Liver (tissue), 9 donors: ENCODE data around the gene IL1A. TPM values are rescaled to one million over a fixed set of nuclear protein-coding genes. Genes with fewer than 3 reads are reported as not detected.

Experiments used
- DNase-seq: peaks from one replicate; pipeline ENCODE4 v3.0.0-alpha.2; 2017; ENCODE audit warnings: low spot score
- H3K27ac ChIP-seq, 2 donors: one replicate each; pipeline ENCODE4 v1.7.0; 2013; ENCODE audit warnings: inconsistent platforms in 2 of 2, low read length in 2 of 2, control low read depth in 1 of 2, low read depth in 1 of 2, mild to moderate bottlenecking in 1 of 2
- H3K27me3 ChIP-seq, 4 donors: one replicate each; pipeline versions ENCODE4 v1.6.1 to v1.7.0; 2013; ENCODE audit warnings: low read length in 3 of 4, inconsistent platforms in 1 of 4, mild to moderate bottlenecking in 1 of 4, moderate library complexity in 1 of 4; ENCODE audit not compliant: control insufficient read depth in 4 of 4, insufficient read depth in 4 of 4
- H3K36me3 ChIP-seq, 4 donors: one replicate each; pipeline versions ENCODE4 v1.6.1 to v1.7.0; 2013; ENCODE audit warnings: low read length in 3 of 4, mild to moderate bottlenecking in 3 of 4, low read depth in 1 of 4, moderate library complexity in 1 of 4; ENCODE audit not compliant: control insufficient read depth in 4 of 4, insufficient read depth in 3 of 4
- H3K4me1 ChIP-seq, 4 donors: one replicate each; pipeline versions ENCODE4 v1.6.1 to v1.7.0; 2013; ENCODE audit warnings: low read length in 3 of 4, mild to moderate bottlenecking in 3 of 4, moderate library complexity in 1 of 4; ENCODE audit not compliant: control insufficient read depth in 4 of 4, insufficient read depth in 4 of 4
- H3K4me3 ChIP-seq, 3 donors: one replicate each; pipeline versions ENCODE4 v1.6.1 to v1.7.0; 2013; ENCODE audit warnings: low read length in 3 of 3, control low read depth in 1 of 3, low read depth in 1 of 3, mild to moderate bottlenecking in 1 of 3
- H3K9ac ChIP-seq, 2 donors: one replicate each; pipeline ENCODE4 v1.7.0; 2013; ENCODE audit warnings: low read length in 2 of 2, mild to moderate bottlenecking in 2 of 2, moderate library complexity in 2 of 2, control low read depth in 1 of 2, low read depth in 1 of 2
- H3K9me3 ChIP-seq, 4 donors: one replicate each; pipeline versions ENCODE4 v1.6.1 to v1.7.0; 2013; ENCODE audit warnings: low read length in 3 of 4; ENCODE audit not compliant: control insufficient read depth in 4 of 4
- CTCF ChIP-seq: fragments of 150-350 bp; IDR thresholded peaks from 2 replicates; pipeline ENCODE4 v1.5.1; 2017; ENCODE audit warnings: improper control_type of control experiment, low read depth, low read length; ENCODE audit not compliant: missing input control
- EGR1 ChIP-seq, 2 donors: IDR thresholded peaks; 2 replicates each; pipeline ENCODE4 v1.6.1; 2016 to 2018; ENCODE audit warnings: antibody characterized with exemption in 2 of 2, low read depth in 2 of 2
- FOXA1 ChIP-seq: IDR thresholded peaks from 2 replicates; pipeline ENCODE4 v1.6.1; 2016; ENCODE audit warnings: antibody characterized with exemption
- FOXA2 ChIP-seq: IDR thresholded peaks from 2 replicates; pipeline ENCODE4 v1.6.1; 2016; ENCODE audit warnings: antibody characterized with exemption
- GABPA ChIP-seq, 2 donors: IDR thresholded peaks in 1 of 2; conservative IDR thresholded peaks in 1 of 2; 2 replicates each; pipeline ENCODE4 v1.6.1; 2016; ENCODE audit warnings: antibody characterized with exemption in 2 of 2, mild to moderate bottlenecking in 1 of 2, moderate library complexity in 1 of 2
- HNF4A ChIP-seq, 2 donors: conservative IDR thresholded peaks; 2 replicates each; pipeline ENCODE4 v1.6.1; 2016; ENCODE audit warnings: antibody characterized with exemption in 2 of 2, mild to moderate bottlenecking in 2 of 2
- HNF4G ChIP-seq: IDR thresholded peaks from 2 replicates; pipeline ENCODE4 v1.6.1; 2016; ENCODE audit warnings: antibody characterized with exemption
- JUND ChIP-seq, 2 donors: IDR thresholded peaks; 2 replicates each; pipeline ENCODE4 v1.6.1; 2016; ENCODE audit warnings: antibody characterized with exemption in 2 of 2
- MAX ChIP-seq: IDR thresholded peaks from 2 replicates; pipeline ENCODE4 v1.6.1; 2016; ENCODE audit warnings: antibody characterized with exemption
- NR2F2 ChIP-seq: IDR thresholded peaks from 2 replicates; pipeline ENCODE4 v1.6.1; 2016; ENCODE audit warnings: antibody characterized with exemption
- RAD21 ChIP-seq, 2 donors: IDR thresholded peaks; 2 replicates each; pipeline ENCODE4 v1.6.1; 2016; ENCODE audit warnings: antibody characterized with exemption in 2 of 2, mild to moderate bottlenecking in 2 of 2
- REST ChIP-seq: IDR thresholded peaks from 2 replicates; pipeline ENCODE4 v1.6.1; 2016; ENCODE audit warnings: antibody characterized with exemption, mild to moderate bottlenecking
- RXRA ChIP-seq, 2 donors: IDR thresholded peaks; 2 replicates each; pipeline ENCODE4 v1.6.1; 2017 to 2018; ENCODE audit warnings: antibody characterized with exemption in 2 of 2, mild to moderate bottlenecking in 1 of 2
- SP1 ChIP-seq: IDR thresholded peaks from 2 replicates; pipeline ENCODE4 v1.6.1; 2018; ENCODE audit warnings: antibody characterized with exemption, mild to moderate bottlenecking
- TAF1 ChIP-seq: conservative IDR thresholded peaks from 2 replicates; pipeline ENCODE4 v1.6.1; 2016; ENCODE audit warnings: antibody characterized with exemption, mild to moderate bottlenecking
- YY1 ChIP-seq: IDR thresholded peaks from 2 replicates; pipeline ENCODE4 v1.6.1; 2016; ENCODE audit warnings: antibody characterized with exemption, mild to moderate bottlenecking
- ZBTB33 ChIP-seq: IDR thresholded peaks from 2 replicates; pipeline ENCODE4 v1.6.1; 2016; ENCODE audit warnings: antibody characterized with exemption
- WGBS: extraction: QIAGEN DNeasy Blood & Tissue Kit; methylation state at CpG from one replicate; pipeline ENCODE4 v1.1.7; 2013; 5-methylcytosine and 5-hydroxymethylcytosine counted together
- polyA plus RNA-seq, 2 donors: library from polyadenylated mRNA; stranded (reverse) in 1 of 2; unstranded in 1 of 2; fragments of 200-250 nt in 1 of 2; fragments of >200 nt in 1 of 2; fragmentation: Nextera tagmentation in 1 of 2; extraction: Ambion mirVana in 1 of 2; gene quantifications; one replicate each; pipeline versions ENCODE4 v1.2.1 to v1.2.3, GENCODE V29; 2013 to 2015
- total RNA-seq, 2 donors: library from RNA; depleted of rRNA; stranded (reverse); fragments of >200 nt; gene quantifications; one replicate each; pipeline ENCODE4 v1.2.3, GENCODE V29; 2014
- donor health status: healthy.
- donor health status: healthy.
- donor health status: healthy.
- donor health status: healthy.
- donor health status: healthy.

Gene IL1A
- total and polyA plus RNA-seq, 4 donors = 0.05 TPM; not detected in 3

GRCh38 chr2:112831513-112831845 is 47.2 kb upstream of the IL1A start:
- DNase-seq = no peak
- WGBS = 65% methylated on average over 2 of the region's 2 CpGs
- H3K27ac ChIP-seq = no peak overlapping the region
- no peak overlapping the region for H3K4me3 ChIP-seq
- no peaks in the 10 kb centered on the region for H3K9me3 ChIP-seq
- H3K27me3 ChIP-seq = no peaks in the 10 kb centered on the region
- H3K36me3 ChIP-seq = no peaks in the 10 kb centered on the region
- TF ChIP-seq HNF4G (no peak), REST (no peak), RXRA (IDR thresholded peaks at IDR 0.05) (no peak), YY1 (no peak), NR2F2 (no peak), TAF1 (no peak), CTCF (no peak), JUND (IDR thresholded peaks at IDR 0.05) (no peak), ZBTB33 (no peak), RAD21 (IDR thresholded peaks at IDR 0.05) (no peak), SP1 (no peak), HNF4A (conservative IDR thresholded peaks at IDR 0.05) (no peak)
- H3K9ac ChIP-seq = no peak overlapping the region
- H3K4me1 ChIP-seq = peaks cover 3 to 10% (median 8%) of the 10 kb centered on the region in 4 donors

- 85% methylated on average over 5 of the region's 5 CpGs for WGBS
- H3K9me3 ChIP-seq = no peaks in the 10 kb centered on the region
- no peak overlapping the region for H3K27ac ChIP-seq
- TF ChIP-seq JUND (IDR thresholded peaks at IDR 0.05) = no peak
- TF ChIP-seq GABPA (IDR thresholded peaks at IDR 0.05 in 1 of 2, conservative IDR thresholded peaks at IDR 0.05 in 1 of 2) = no peak
- TF ChIP-seq FOXA1 = no peak
- TF ChIP-seq RXRA (IDR thresholded peaks at IDR 0.05) = no peak
- no peak for TF ChIP-seq YY1
- no peak for TF ChIP-seq RAD21 (IDR thresholded peaks at IDR 0.05)
- no peak for TF ChIP-seq ZBTB33
- no peak for TF ChIP-seq TAF1
- no peak for TF ChIP-seq EGR1 (IDR thresholded peaks at IDR 0.05; ENCODE audit: low read depth in 2 of 2)
- TF ChIP-seq HNF4A (conservative IDR thresholded peaks at IDR 0.05) = no peak
- no peak for TF ChIP-seq CTCF
- no peak for TF ChIP-seq MAX
- no peak for TF ChIP-seq NR2F2
- TF ChIP-seq SP1 = no peak
- TF ChIP-seq FOXA2 = no peak
- no peak for TF ChIP-seq HNF4G
- no peaks in the 10 kb centered on the region for H3K36me3 ChIP-seq
- H3K27me3 ChIP-seq = no peaks in the 10 kb centered on the region
- no peak for DNase-seq
- no peak overlapping the region for H3K4me3 ChIP-seq
- H3K4me1 ChIP-seq = peaks cover 3 to 10% (median 8%) of the 10 kb centered on the region in 4 donors
- H3K9ac ChIP-seq = no peak overlapping the region
Observed at GRCh38 chr2:112830682-112831512, 46.6 kb upstream of the IL1A start.
